ENCODE results near the gene SRGAP3.

SRGAP3 gene

DNA sequence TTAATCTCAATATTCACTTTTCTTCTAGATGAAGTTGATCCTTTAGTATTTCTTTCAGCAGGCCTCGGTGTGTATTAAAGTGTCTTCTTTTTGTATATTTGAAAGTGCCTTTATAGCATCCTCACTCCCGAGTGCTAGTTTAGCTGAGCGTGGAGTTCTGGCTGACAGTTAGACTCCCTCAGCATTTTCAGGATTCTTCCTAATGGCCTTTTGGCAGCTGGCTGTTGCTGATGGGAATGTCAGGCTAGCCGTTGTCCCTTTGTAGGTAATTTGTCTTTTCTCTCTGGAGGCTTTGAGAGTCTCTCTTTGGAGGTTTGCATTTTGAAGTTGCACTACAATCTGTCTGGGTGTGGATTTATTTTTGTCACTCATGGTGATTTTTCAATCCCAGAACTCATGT, 94.4 kb downstream of the SRGAP3 start:
- Histone ChIP-seq H4K20me1 (ENCODE audit: insufficient read depth, low read length) (no peaks in the 10 kb centered on the region), H3K9me3 (ENCODE audit: low read length) (no peaks in the 10 kb centered on the region), H3K9ac (ENCODE audit: low read length) (no peak overlapping the region), H3K36me3 (ENCODE audit: insufficient read depth, low read length) (no peaks in the 10 kb centered on the region), H3K4me2 (ENCODE audit: low read length) (no peak overlapping the region), H3K27me3 (ENCODE audit: insufficient read depth, low read length) (no peaks in the 10 kb centered on the region), H3K4me1 (ENCODE audit: insufficient read depth, low read length, severe bottlenecking) (no peaks in the 10 kb centered on the region), H3K4me3 (ENCODE audit: low read depth, low read length, poor library complexity, severe bottlenecking) (no peak overlapping the region), H3K79me2 (ENCODE audit: insufficient read depth, low read length) (no peaks in the 10 kb centered on the region), H3F3A (ENCODE audit: insufficient read depth, low read length) (no peaks in the 10 kb centered on the region), H3K27ac (ENCODE audit: low read depth, low read length, poor library complexity, severe bottlenecking) (no peak overlapping the region), H2AFZ (ENCODE audit: low read length) (no peak overlapping the region), H3K9me2 (ENCODE audit: low read depth, low read length) (no peaks in the 10 kb centered on the region)
- TF ChIP-seq EZH2 (IDR thresholded peaks at IDR 0.05; ENCODE audit: borderline replicate concordance, low read length): no peak
- TF ChIP-seq CTCF (IDR thresholded peaks at IDR 0.05; ENCODE audit: low read length): no peak

- H4K20me1 ChIP-seq (ENCODE audit: insufficient read depth, low read length): no peaks in the 10 kb centered on the region
- no peaks in the 10 kb centered on the region for H3K79me2 ChIP-seq (ENCODE audit: insufficient read depth, low read length)
- H3F3A ChIP-seq (ENCODE audit: insufficient read depth, low read length): no peaks in the 10 kb centered on the region
- no peak overlapping the region for H2AFZ ChIP-seq (ENCODE audit: low read length)
- no peaks in the 10 kb centered on the region for H3K4me1 ChIP-seq (ENCODE audit: insufficient read depth, low read length, severe bottlenecking)
- no peak overlapping the region for H3K4me2 ChIP-seq (ENCODE audit: low read length)
- no peak overlapping the region for H3K9ac ChIP-seq (ENCODE audit: low read length)
- H3K9me3 ChIP-seq (ENCODE audit: low read length): no peaks in the 10 kb centered on the region
- no peaks in the 10 kb centered on the region for H3K36me3 ChIP-seq (ENCODE audit: insufficient read depth, low read length)
- H3K9me2 ChIP-seq (ENCODE audit: low read depth, low read length): no peaks in the 10 kb centered on the region
- TF ChIP-seq CTCF (IDR thresholded peaks at IDR 0.05; ENCODE audit: low read length): no peak
- no peak for TF ChIP-seq EZH2 (IDR thresholded peaks at IDR 0.05; ENCODE audit: borderline replicate concordance, low read length)
- no peaks in the 10 kb centered on the region for H3K27me3 ChIP-seq (ENCODE audit: insufficient read depth, low read length)
- H3K27ac ChIP-seq (ENCODE audit: low read depth, low read length, poor library complexity, severe bottlenecking): no peak overlapping the region
- no peak overlapping the region for H3K4me3 ChIP-seq (ENCODE audit: low read depth, low read length, poor library complexity, severe bottlenecking)
These were observed 95.4 kb downstream of the SRGAP3 start for GRCh38 chr3:9153904-9154619.

DNA sequence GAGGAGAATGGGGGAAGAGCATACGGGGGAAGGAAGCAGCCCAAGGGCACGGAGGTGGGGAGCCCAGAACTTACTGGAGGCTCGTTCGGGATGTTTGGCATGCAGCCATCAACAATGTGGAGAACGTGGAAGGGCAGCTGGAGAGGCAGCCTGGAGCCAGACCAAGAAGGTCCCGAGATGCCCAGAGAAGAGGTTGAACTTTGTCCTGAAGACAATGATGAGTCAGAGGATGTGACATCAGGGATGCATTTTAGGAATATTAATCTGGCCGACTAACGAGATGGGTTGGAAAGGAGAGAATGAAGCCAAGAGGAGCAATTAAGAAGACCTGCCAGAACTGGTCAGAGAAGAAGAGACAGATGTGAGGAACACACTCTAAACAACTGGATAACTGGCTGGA, 98.2 kb downstream of the SRGAP3 start:
- Histone ChIP-seq H3F3A (ENCODE audit: insufficient read depth, low read length) (no peaks in the 10 kb centered on the region), H3K4me3 (ENCODE audit: low read depth, low read length, poor library complexity, severe bottlenecking) (no peak overlapping the region), H3K4me1 (ENCODE audit: insufficient read depth, low read length, severe bottlenecking) (no peaks in the 10 kb centered on the region), H3K36me3 (ENCODE audit: insufficient read depth, low read length) (no peaks in the 10 kb centered on the region), H3K9me3 (ENCODE audit: low read length) (no peaks in the 10 kb centered on the region), H3K27me3 (ENCODE audit: insufficient read depth, low read length) (no peaks in the 10 kb centered on the region), H3K9me2 (ENCODE audit: low read depth, low read length) (no peaks in the 10 kb centered on the region), H3K4me2 (ENCODE audit: low read length) (no peak overlapping the region), H3K9ac (ENCODE audit: low read length) (no peak overlapping the region), H3K79me2 (ENCODE audit: insufficient read depth, low read length) (no peaks in the 10 kb centered on the region), H4K20me1 (ENCODE audit: insufficient read depth, low read length) (no peaks in the 10 kb centered on the region), H3K27ac (ENCODE audit: low read depth, low read length, poor library complexity, severe bottlenecking) (no peak overlapping the region), H2AFZ (ENCODE audit: low read length) (no peak overlapping the region)
- TF ChIP-seq CTCF (IDR thresholded peaks at IDR 0.05; ENCODE audit: low read length): no peak
- TF ChIP-seq EZH2 (IDR thresholded peaks at IDR 0.05; ENCODE audit: borderline replicate concordance, low read length): no peak
